Left ventricle myocardium inferior (tissue), 1 donor: ENCODE data around the gene CLN6. TPM values are rescaled to one million over a fixed set of nuclear protein-coding genes. Genes with fewer than 3 reads are reported as not detected.

ENCODE experiments used
- DNase-seq: peaks from one replicate; pipeline ENCODE4 v3.0.0-alpha.2; 2020
- H3K27ac ChIP-seq: fragments of 200-600 bp; replicated peaks from 2 replicates; pipeline ENCODE4 v1.8.0; 2021
- H3K27me3 ChIP-seq: fragments of 200-600 bp; 2 replicates; pipeline ENCODE4 v1.8.0; 2021; ENCODE audit warnings: low read depth
- H3K36me3 ChIP-seq: fragments of 200-600 bp; 2 replicates; pipeline ENCODE4 v1.8.0; 2021
- H3K4me1 ChIP-seq: fragments of 200-600 bp; 2 replicates; pipeline ENCODE4 v1.8.0; 2021
- H3K4me3 ChIP-seq: fragments of 200-600 bp; 2 replicates; pipeline ENCODE4 v1.8.0; 2021; ENCODE audit warnings: mild to moderate bottlenecking, moderate library complexity
- H3K9me3 ChIP-seq: fragments of 200-600 bp; replicated peaks from 2 replicates; pipeline ENCODE4 v1.8.0; 2021
- CTCF ChIP-seq: fragments of 200-600 bp; IDR thresholded peaks from 2 replicates; pipeline ENCODE4 v1.8.0; 2021; ENCODE audit warnings: antibody characterized with exemption, mild to moderate bottlenecking, borderline replicate concordance
- intact Hi-C: fragments of 100-400 bp; cut with micrococcal nuclease; formaldehyde crosslinking; loops from one replicate; pipeline ENCODE4 v1.11.0; 2022
- total RNA-seq: library from RNA; stranded (reverse); fragmentation: NEBNext Ultra II Directional; extraction: Animal tissue kit (Norgen Biotek cat#: 25700); gene quantifications from one replicate; pipeline ENCODE4 v1.2.1, GENCODE V29; 2021
- donor health status: DM: no; HTN: yes; CAD: no; lungs with severe emphysema.

The CLN6 gene
- total RNA-seq, 1 donor from 2014 or later: 6.6 TPM

GRCh38 chr15:68262514-68263356, 33.2 kb upstream of the CLN6 start:
- TF ChIP-seq CTCF: no peak
- H3K4me3 ChIP-seq: no peak overlapping the region
- intact Hi-C loops: no loop called here
- DNase-seq: no peak
- H3K4me1 ChIP-seq: peaks cover 12% of the 10 kb centered on the region
- no peak overlapping the region for H3K27ac ChIP-seq
- no peaks in the 10 kb centered on the region for H3K9me3 ChIP-seq
- H3K27me3 ChIP-seq: no peaks in the 10 kb centered on the region
- no peaks in the 10 kb centered on the region for H3K36me3 ChIP-seq

GRCh38 chr15:68261980-68262379, 32.5 kb upstream of the CLN6 start:
- Histone ChIP-seq H3K4me1 (peaks cover 19% of the 10 kb centered on the region), H3K27me3 (no peaks in the 10 kb centered on the region), H3K27ac (no peak overlapping the region), H3K4me3 (no peak overlapping the region), H3K9me3 (no peaks in the 10 kb centered on the region), H3K36me3 (no peaks in the 10 kb centered on the region)
- no peak for TF ChIP-seq CTCF
- intact Hi-C loops: no loop called here
- DNase-seq: no peak

GRCh38 chr15:68261241-68261640, 31.7 kb upstream of the CLN6 start:
- Histone ChIP-seq H3K36me3 (no peaks in the 10 kb centered on the region), H3K27me3 (no peaks in the 10 kb centered on the region), H3K27ac (no peak overlapping the region), H3K4me3 (no peak overlapping the region), H3K4me1 (peaks cover 25% of the 10 kb centered on the region), H3K9me3 (no peaks in the 10 kb centered on the region)
- intact Hi-C loops: no loop called here
- no peak for DNase-seq
- TF ChIP-seq CTCF: no peak

GRCh38 chr15:68259883-68260282, 30.4 kb upstream of the CLN6 start:
- no peaks in the 10 kb centered on the region for H3K27me3 ChIP-seq
- H3K4me1 ChIP-seq: peaks cover 25% of the 10 kb centered on the region
- DNase-seq: no peak
- H3K36me3 ChIP-seq: no peaks in the 10 kb centered on the region
- H3K27ac ChIP-seq: peak overlapping the region; percentile 47
- no peak overlapping the region for H3K4me3 ChIP-seq
- intact Hi-C loops: no loop called here
- no peak for TF ChIP-seq CTCF
- H3K9me3 ChIP-seq: no peaks in the 10 kb centered on the region

- TF ChIP-seq CTCF: no peak
- intact Hi-C loops: no loop called here
- no peak for DNase-seq
These were observed 29.2 kb upstream of the CLN6 start for GRCh38 chr15:68258692-68259091.

More at GRCh38 chr15:68258692-68259091, 29.2 kb upstream of the CLN6 start:
- Histone ChIP-seq H3K27me3 (no peaks in the 10 kb centered on the region), H3K4me1 (peaks cover 25% of the 10 kb centered on the region), H3K36me3 (no peaks in the 10 kb centered on the region), H3K27ac (peak overlapping the region; percentile 47), H3K9me3 (no peaks in the 10 kb centered on the region), H3K4me3 (no peak overlapping the region)
